ENCODE data around the gene TCF7L1. TPM values are rescaled to one million over a fixed set of nuclear protein-coding genes. Genes with fewer than 3 reads are reported as not detected.

Gene TCF7L1
- total and polyA plus RNA-seq, 2 of the 13 experiments (the other 11 are each of a cell fraction or from before 2014, with no cell fraction given): 0.04 to 0.15 TPM

GRCh38 chr2:85341269-85342029 lies 208.3 kb downstream of the TCF7L1 start:
- intact Hi-C loops (cut with micrococcal nuclease; ENCODE audit: unreplicated experiment): no loop called here
- POLR2A ChIA-PET: interaction anchor here (0.6 to 2.0 kb wide), 3 partner anchors 13 to 218 kb away, joined by 3 to 8 read pairs (median 6); partner anchors contain the start of genes ELMOD3, RETSAT and TGOLN2
- BruUV-seq (replicated peaks): no TSS peak
- TF ChIP-seq HDAC1 (CRISPR knock-in tag; IDR thresholded peaks at IDR 0.05) (no peak), RBFOX2 (IDR thresholded peaks at IDR 0.05; ENCODE audit: low read depth, low read length) (peak; percentile 74), KMT2B (CRISPR knock-in tag; IDR thresholded peaks at IDR 0.05) (no peak), ZNF816 (CRISPR knock-in tag; IDR thresholded peaks at IDR 0.05; ENCODE audit: borderline replicate concordance) (no peak), KMT2A (CRISPR knock-in tag; IDR thresholded peaks at IDR 0.05) (no peak), KLF16 (CRISPR knock-in tag; IDR thresholded peaks at IDR 0.05) (no peak), KLF6 (CRISPR knock-in tag; IDR thresholded peaks at IDR 0.05) (no peak), ARID5B (CRISPR knock-in tag; IDR thresholded peaks at IDR 0.05) (no peak), THAP11 (CRISPR knock-in tag; IDR thresholded peaks at IDR 0.05) (no peak), MTA1 (CRISPR knock-in tag; IDR thresholded peaks at IDR 0.05; ENCODE audit: borderline replicate concordance) (no peak), TARDBP (CRISPR knock-in tag; IDR thresholded peaks at IDR 0.05) (no peak)
- TF ChIP-seq, protein P1, sequence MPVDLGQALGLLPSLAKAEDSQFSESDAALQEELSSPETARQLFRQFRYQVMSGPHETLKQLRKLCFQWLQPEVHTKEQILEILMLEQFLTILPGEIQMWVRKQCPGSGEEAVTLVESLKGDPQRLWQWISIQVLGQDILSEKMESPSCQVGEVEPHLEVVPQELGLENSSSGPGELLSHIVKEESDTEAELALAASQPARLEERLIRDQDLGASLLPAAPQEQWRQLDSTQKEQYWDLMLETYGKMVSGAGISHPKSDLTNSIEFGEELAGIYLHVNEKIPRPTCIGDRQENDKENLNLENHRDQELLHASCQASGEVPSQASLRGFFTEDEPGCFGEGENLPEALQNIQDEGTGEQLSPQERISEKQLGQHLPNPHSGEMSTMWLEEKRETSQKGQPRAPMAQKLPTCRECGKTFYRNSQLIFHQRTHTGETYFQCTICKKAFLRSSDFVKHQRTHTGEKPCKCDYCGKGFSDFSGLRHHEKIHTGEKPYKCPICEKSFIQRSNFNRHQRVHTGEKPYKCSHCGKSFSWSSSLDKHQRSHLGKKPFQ (CRISPR knock-in tag; IDR thresholded peaks at IDR 0.05; ENCODE audit: insufficient replicate concordance): no peak
- TF ChIP-seq, protein P2, sequence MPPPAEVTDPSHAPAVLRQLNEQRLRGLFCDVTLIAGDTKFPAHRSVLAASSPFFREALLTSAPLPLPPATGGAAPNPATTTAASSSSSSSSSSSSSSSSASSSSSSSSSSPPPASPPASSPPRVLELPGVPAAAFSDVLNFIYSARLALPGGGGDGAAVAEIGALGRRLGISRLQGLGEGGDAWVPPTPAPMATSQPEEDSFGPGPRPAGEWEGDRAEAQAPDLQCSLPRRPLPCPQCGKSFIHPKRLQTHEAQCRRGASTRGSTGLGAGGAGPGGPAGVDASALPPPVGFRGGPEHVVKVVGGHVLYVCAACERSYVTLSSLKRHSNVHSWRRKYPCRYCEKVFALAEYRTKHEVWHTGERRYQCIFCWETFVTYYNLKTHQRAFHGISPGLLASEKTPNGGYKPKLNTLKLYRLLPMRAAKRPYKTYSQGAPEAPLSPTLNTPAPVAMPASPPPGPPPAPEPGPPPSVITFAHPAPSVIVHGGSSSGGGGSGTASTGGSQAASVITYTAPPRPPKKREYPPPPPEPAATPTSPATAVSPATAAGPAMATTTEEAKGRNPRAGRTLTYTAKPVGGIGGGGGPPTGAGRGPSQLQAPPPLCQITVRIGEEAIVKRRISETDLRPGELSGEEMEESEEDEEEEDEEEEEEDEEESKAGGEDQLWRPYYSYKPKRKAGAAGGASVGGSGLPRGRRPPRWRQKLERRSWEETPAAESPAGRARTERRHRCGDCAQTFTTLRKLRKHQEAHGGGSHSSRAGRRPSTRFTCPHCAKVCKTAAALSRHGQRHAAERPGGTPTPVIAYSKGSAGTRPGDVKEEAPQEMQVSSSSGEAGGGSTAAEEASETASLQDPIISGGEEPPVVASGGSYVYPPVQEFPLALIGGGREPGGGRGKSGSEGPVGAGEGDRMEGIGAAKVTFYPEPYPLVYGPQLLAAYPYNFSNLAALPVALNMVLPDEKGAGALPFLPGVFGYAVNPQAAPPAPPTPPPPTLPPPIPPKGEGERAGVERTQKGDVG (CRISPR knock-in tag; IDR thresholded peaks at IDR 0.05; ENCODE audit: borderline replicate concordance): peak; percentile 38; the same call in 1 of the 2 replicates
- TF ChIP-seq, protein P3, sequence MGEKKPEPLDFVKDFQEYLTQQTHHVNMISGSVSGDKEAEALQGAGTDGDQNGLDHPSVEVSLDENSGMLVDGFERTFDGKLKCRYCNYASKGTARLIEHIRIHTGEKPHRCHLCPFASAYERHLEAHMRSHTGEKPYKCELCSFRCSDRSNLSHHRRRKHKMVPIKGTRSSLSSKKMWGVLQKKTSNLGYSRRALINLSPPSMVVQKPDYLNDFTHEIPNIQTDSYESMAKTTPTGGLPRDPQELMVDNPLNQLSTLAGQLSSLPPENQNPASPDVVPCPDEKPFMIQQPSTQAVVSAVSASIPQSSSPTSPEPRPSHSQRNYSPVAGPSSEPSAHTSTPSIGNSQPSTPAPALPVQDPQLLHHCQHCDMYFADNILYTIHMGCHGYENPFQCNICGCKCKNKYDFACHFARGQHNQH (CRISPR knock-in tag; IDR thresholded peaks at IDR 0.05): no peak

More at GRCh38 chr2:85341269-85342029, 208.3 kb downstream of the TCF7L1 start:
- no peak for FAIRE-seq
- in situ Hi-C loops (cut with HindIII; ENCODE audit: extremely low pct_ligation_motif_present, low pct_unique_long_range_greater_than_20kb): no loop called here
- Histone ChIP-seq H3K27ac (ENCODE audit: extremely low read length, insufficient read depth, low read length) (no peak overlapping the region), H3K27me3 (ENCODE audit: control insufficient read depth in 1 of 2, insufficient read depth in 2 of 2, low read length in 2 of 2) (no peaks in the 10 kb centered on the region), H3K4me1 (ENCODE audit: insufficient read depth, low read length) (no peaks in the 10 kb centered on the region), H3K36me3 (replicated peaks in 1 of 2; ENCODE audit: control insufficient read depth in 1 of 2, insufficient read depth in 2 of 2, low read length in 2 of 2) (peaks cover 21 to 34% of the 10 kb centered on the region in 2 experiments; a peak in 4 of 5 replicates), H3K9me3 (ENCODE audit: low read length) (no peaks in the 10 kb centered on the region), H3K4me3 (replicated peaks in 1 of 3; ENCODE audit: insufficient read depth in 1 of 3, low read depth in 2 of 3, low read length in 3 of 3) (no peak overlapping the region), H4K20me1 (ENCODE audit: insufficient read depth, low read length) (no peaks in the 10 kb centered on the region), H3K79me2 (ENCODE audit: insufficient read depth, low read length) (no peaks in the 10 kb centered on the region), H3K9ac (ENCODE audit: insufficient read depth, low read depth, low read length) (no peak overlapping the region), H2AFZ (ENCODE audit: low read length) (no peak overlapping the region), H3K4me2 (ENCODE audit: low read depth, low read length) (no peak overlapping the region)
- no peak for DNase-seq (ENCODE audit: low spot score)
- ATAC-seq: no peak
- CTCF ChIA-PET (ENCODE audit: low intra/inter-chr PET ratio, low total read pairs): no interaction called here
- 96% methylated on average over 30 of the region's 30 CpGs for WGBS (ENCODE audit: low lambda C conversion rate)

All from HepG2 (cell line).